CD4-positive, alpha-beta T cell treated with Interleukin-6 for 4 hours (primary cell): ENCODE data around the gene REPIN1.
A peak's percentile ranks its signal among the peaks of the same experiment; 100 is the strongest.

Experiments used
- DNase-seq: peaks from one replicate; pipeline ENCODE4 v3.0.0-alpha.2; 2020; ENCODE audit warnings: mixed read lengths

Gene REPIN1

DNA sequence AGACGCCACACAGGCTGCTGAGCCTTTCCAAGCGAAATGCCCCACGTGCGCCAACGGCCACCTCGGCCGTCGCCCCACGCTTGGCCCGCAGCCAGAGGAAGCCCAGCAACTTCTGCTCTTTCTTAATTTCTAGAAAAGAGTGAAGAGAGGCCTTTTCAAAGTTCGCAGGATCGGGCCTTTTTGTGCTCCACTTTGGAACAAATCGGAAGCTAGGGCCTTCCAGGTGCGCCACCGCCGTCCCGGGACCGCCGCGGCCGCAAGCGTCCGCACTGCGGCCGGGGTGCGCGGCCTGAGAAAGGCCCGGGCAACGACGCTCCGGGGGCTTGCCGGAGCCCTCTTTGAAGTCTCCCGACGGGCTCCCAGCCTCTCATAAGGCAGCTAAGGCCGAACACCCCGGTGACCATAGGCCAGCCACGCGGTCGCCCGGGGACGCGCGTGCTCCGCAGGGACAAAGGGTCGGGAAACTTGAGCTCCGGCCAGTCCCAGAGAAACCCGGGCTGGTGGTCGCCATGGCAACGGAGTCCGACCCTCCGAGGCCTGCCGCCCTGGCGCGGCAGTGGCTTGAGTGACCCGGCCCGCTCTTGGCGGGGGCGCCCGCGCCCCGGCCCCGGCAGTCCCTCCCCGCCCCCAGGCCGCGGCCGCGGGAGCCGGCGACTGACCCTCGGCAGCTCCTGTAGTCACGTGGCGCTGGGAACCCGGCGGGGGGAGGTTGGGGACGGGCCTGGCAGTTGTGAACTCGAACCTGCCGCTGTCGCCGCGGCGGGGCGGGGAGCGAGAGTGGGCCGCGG is at the start of gene REPIN1:
REPIN1 (plus strand) TSS at position 727 of the 788 bp plus-strand sequence. CDS start 890 bp downstream, outside the sequence.
- DNase-seq = peak; percentile 88

DNA sequence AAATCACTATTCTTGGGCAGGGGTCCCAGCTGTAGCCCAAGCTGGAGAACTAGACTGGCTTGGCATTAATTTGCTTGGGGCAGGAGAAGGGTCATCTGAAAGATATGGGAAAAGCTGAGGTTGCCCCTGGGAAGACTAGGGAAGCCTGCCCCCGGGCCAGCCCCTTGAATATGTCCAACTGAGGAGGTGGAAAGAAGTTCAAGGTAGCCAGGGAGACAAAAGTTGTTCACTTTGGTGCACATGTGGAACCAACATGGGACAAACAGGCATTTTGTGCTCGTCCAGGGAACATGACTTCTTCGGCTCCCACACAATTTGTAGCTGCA is 46.9 kb upstream of the REPIN1 start:
- no peak for DNase-seq

DNA sequence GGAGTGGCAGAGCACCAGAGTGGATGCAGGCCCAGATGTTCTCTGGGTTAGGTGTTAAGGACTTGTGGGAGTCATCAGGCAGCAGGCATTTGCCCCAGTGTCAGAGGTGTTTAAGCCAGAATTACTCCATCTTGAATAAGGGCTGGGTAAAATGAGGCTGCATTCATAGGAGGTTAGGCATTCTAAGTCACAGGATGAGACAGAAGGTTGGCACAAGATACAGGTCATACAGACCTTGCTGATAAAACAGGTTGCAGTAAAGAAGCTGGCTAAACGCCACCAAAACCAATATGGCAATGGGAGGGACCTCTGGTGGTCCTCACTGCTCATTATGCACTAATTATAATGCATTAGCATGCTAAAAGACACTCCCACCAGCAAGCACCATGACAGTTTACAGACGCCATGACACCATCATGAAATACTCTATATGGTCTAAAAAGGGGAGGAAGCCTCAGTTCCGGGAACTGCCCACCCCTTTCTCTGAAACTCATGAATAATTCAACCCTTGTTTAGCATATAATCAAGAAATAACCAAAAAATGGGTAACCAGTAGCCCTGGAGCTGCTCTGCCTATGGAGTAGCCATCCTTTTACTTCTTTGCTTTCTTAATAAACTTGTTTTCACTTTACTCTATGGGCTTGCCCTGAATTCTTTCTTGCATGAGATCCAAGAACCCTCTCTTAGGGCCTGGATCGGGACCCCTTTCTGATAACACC is 46.3 kb upstream of the REPIN1 start:
- peak; percentile 52 for DNase-seq

GRCh38 chr7:150322833-150323681 is 45.6 kb upstream of the REPIN1 start, which contains the start of the genes ACTR3C and LRRC61:
Gene ACTR3C, minus strand, starts transcription at chr7:150323545. Its CDS starts 28,249 bp downstream, at chr7:150295296.
Gene LRRC61, plus strand, starts transcription at chr7:150323355. Its CDS starts 13,507 bp downstream, at chr7:150336862.
- peak; percentile 72 for DNase-seq

- no peak for DNase-seq
Measured at GRCh38 chr7:150323682-150324372, 44.8 kb upstream of the REPIN1 start.

DNA sequence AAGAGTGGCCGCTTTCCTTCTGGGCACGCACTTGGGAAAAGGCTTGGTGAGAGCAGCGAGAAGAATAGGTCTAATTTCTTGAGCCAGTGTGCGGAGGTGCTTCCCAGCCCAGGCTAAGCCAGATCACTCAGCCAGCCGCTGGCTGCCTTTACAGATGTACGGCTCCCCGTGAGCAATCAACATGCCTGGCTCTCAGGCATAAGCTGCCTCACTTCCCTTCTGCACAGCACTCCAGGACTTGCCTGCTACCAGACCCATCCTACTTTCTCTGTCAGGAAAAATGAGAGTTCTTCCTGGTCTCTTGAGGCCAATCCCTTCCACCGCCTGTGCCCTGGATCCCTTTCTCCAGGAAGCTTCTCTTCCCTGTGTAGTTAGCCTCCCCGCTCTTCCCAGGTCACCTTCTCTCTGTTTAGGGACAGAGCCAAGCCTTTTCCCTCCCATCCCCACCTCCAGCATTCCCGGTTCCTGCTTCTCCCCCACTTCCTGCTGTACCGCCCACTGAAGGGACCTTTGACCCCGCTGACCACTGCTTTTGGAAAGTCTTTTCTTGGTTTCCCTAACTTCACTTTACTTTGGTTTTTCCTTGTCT is 44.2 kb upstream of the REPIN1 start:
- DNase-seq = peak; percentile 19

DNA sequence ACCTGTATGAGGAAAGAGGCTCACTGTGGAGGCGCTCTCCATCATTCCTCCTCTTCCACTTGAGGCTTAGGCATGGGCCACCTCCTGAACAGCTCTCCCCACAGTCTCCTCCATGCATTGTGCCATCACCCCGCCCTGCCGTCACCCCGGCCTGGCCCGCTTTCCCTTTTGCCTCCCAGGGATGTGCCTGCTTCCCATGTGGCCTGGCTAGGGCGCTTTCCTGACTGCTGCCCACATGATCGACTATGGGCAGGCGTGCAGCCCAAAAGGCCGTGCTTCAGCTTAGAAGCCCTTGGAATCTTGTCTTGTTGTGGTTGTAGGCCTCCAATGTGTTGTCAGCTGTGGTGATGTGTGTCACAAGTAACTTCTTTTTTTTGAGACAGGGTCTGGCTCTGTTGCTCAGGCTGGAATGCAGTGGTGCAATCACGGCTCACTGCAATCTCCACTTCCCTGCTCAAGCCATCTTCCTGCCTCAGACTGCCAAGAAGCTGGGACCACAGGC is 43.5 kb upstream of the REPIN1 start:
- no peak for DNase-seq

- no peak for DNase-seq
Measured at GRCh38 chr7:150325901-150326300, 42.7 kb upstream of the REPIN1 start.

DNA sequence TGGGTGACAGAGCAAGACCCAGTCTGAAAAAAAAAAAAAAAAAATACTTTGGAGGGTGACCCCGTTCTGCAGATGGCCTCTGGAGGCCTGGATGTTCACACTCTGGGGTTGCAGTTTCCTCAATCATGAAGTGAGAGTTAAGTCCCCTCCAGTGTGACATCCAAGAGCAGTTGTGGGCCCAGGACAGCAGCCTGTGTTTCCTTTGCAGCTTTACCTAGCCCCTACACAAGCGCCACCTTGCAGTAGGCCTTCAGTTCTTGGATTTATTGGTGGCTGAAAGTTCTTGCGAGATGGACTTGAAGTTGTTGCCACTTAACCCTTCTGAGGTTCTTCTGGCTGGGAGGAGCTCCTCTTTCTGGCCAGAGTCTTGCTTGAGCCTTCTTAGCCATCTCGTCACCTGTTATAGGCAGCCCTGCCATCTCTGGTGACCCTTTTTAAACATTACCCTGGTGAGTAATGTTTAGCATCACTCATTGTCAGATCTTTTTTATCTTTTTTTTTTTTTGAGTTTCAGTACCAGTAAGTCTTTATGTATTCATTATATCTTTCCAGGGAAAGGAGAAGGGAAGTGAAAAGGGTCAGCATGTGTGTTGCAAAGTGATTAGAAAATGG is 41.9 kb upstream of the REPIN1 start:
- no peak for DNase-seq

DNA sequence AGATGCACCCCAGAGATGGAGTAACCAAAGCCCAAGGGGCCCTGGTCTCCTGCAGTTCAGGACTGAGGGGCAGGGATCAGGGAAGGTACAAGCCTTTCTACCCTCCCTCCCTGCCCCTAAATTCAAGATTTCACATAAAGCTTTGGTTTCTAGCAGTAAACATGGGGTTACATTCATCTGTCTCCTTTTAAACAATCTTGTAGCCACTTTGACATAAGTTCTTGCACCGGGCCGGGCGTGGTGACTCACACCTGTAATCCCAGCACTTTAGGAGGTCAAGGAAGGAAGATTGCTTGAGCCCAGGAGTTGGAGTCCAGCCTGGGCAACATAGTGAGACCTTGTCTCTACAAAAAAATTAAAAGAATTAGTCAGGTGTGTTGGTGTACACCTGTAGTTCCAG is 41.3 kb upstream of the REPIN1 start:
- no peak for DNase-seq

DNA sequence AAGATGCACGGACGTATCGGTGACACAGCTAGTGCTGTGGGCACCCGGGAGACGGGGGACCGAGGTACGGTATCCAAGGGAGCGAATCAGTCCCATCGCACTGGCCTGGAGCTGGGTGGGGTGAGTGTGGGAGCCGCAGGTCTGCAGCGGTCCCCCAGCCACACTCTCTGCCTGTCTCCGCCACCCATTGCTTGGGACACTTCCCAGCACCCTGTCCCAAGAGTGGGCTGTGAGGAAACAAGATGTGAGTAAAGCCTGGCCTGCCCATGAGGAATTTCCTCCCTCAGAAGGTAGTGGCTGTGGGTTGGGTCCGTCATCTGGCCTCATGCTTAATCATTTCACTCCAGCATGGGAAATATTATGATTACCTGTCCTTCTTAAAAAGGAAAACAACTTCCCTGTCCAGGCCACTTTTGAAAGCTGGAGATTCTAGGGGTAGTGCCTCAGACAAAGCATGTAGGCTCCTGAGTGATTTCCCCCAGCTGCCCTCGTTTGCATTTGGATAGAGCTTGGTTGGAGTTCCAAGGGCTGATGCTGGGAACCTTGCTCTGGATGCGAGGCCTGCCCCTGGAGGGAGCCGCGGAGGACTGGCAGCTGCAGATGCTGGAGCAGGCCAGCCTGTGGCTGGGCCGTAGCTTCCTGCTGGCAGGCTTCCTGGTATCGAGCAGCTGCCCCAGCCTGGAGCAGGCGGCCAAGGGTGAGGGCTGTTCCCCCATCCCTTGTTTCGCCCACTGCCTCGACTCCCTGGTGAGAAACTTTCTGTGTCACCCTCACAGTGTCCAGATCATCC is 39.1 kb upstream of the REPIN1 start:
- DNase-seq = no peak

DNA sequence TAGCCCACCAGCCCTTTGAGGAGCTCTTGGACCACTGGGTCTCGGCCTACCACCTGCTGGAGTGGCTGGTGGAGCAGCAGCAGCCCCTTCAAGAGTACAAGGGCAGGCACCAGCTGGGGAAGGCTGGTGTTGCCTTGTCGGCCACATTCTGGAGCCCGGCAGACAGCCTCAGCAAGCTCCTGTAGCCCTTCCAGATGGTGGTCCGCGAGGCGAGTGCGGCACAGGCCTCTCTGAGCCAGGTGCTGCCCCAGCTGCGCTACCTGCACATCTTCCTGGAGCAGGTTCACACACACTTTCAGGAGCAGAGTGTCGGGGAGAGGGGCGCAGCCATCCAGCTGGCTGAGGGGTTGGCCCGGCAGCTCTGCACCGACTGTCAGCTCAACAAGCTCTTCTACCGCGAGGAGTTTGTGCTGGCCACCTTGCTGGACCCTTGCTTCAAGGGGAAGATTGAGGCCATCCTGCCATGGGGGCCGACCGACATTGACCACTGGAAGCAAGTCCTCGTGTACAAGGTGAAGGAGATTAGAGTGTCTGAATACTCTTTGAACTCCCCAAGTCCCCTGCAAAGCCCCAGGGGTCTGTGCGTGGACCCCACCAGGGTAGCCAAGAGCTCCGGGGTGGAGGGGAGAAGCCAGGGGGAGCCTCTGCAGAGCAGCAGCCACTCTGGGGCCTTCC is 38.3 kb upstream of the REPIN1 start:
- DNase-seq = no peak

DNA sequence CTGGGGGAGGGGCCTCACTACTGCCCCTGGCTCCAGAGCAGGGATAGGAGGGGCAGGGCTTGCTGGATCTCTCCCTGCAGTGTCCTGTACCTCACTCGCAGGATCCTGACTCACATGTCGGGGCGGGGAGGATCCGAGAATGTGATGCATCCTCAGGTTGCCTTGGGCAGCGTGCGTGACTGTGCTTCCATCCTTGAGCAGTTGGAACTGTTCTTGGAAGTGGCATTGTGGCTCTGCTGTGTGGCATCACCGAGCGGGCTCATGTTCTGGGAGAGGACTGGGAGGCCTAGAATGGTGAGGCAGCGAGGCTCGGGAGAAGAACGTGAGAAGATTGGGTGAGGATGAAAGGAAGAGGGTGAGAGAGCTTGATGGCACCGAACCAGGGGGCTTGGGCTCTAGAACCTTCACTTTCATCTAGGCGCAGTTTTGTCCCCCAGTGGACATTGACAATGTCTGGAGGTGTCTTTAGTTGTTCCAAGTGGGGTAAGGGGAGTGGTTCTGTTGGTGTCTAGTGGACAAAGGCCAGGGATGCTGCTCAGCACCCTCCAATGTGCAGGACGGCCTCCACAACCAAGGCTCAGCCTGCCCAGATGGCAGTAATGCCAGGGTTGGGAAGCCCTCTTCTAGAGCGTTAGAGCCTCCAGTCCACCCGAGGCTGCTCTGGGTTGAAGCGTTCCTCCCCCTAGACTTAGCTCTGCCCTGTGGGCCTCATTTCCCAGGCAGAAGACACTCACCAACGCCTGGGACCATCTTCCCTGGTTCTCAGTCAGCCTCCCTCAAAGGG is 35.6 kb upstream of the REPIN1 start:
- DNase-seq = no peak

DNA sequence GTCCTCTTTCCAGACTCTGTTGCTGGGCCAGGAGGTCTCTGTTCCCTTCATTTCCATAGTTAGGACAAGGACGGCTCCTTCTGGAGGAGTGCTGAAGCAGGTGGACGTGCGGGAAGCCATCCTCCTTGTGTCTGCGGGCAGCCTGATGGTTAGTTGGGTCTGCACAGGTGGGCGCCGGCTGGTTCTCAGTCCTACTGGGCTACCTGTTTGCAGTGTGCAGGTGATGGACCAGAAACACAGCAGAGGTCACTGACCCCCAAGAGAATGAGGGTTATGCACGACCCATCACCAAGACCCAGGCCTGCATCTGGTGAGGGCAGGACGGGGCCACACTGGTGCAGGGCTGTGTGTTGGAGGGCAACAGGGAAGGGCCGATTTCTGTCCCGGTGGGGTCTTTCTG is 35.0 kb upstream of the REPIN1 start:
- no peak for DNase-seq

GRCh38 chr7:150334108-150334507 is 34.5 kb upstream of the REPIN1 start:
- DNase-seq = no peak

DNA sequence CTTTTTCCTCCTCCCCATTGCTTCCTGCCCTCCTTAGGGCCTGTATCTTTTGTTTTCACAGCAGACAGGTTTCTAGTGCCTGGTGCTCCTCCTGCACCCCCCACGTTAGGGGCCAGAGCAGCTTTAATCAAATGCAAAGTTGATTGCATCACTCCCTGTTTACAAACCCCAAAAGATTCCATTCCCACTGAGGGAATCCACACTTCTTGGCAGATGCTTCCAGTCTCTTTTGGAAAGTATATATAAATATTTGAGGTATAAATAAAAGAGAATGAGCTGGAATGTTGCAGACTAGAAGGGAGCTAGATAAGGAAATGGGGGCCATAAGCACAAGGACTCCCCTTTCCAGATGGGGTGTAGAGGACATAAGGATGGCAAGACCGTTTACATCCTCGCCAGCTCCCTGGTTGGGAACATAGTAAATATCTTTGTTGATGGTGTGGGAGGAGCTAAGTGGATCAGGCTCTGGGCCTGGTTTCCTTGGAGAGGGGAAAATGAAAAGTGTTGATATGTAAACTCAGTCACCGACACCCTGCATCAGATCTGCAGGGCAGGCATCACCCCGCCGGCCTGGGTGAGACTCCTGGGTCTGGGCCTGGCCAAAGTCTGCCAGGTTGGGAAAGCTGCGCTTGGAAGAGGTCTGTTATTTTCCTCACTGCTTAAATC is 33.4 kb upstream of the REPIN1 start:
- no peak for DNase-seq

DNA sequence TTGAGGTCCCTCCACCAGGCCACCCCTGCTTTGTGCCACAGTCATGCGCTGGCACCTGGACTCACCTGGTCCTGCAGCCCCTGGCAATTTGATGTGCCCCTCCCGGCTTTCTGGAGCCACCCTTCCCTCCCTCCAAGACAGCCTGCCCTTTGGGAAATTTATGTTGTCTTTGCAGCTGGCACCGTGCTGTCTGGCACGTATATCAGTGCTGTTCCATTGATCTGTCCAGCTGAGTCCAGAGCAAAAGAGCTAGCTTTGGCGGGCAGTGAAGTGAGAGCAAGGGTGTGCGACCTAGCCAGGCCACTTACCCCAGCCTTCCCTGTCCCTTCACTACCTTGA is 32.9 kb upstream of the REPIN1 start:
- no peak for DNase-seq

- DNase-seq = no peak
Measured at GRCh38 chr7:150336746-150337145, 31.9 kb upstream of the REPIN1 start.

- no peak for DNase-seq
Measured at GRCh38 chr7:150337179-150337578, 31.4 kb upstream of the REPIN1 start.
